H9 (cell line): ENCODE data around the gene BANF1. TPM values are rescaled to one million over a fixed set of nuclear protein-coding genes. Genes with fewer than 3 reads are reported as not detected.

Source experiments
- DNase-seq: peaks from one replicate; pipeline ENCODE4 v3.0.0-alpha.2; 2017
- H2AFZ ChIP-seq: one replicate; pipeline ENCODE4 v1.6.1; 2013; ENCODE audit warnings: mild to moderate bottlenecking, low read length, control low read depth, moderate library complexity
- H2AK5ac ChIP-seq: 2 replicates; pipeline ENCODE4 v1.6.1; 2013; ENCODE audit warnings: low read length, control low read depth, mixed read lengths; ENCODE audit not compliant: insufficient read length
- H2BK120ac ChIP-seq: one replicate; pipeline ENCODE4 v1.6.1; 2013; ENCODE audit warnings: low read depth, mild to moderate bottlenecking, low read length, control low read depth, inconsistent platforms; ENCODE audit not compliant: poor library complexity, severe bottlenecking
- H2BK12ac ChIP-seq: 2 replicates; pipeline ENCODE4 v1.6.1; 2013; ENCODE audit warnings: low read length, control low read depth, mixed read lengths, low read depth; ENCODE audit not compliant: insufficient read length
- H2BK15ac ChIP-seq: 2 replicates; pipeline ENCODE4 v1.6.1; 2013; ENCODE audit warnings: low read depth, low read length, control low read depth
- H2BK20ac ChIP-seq: one replicate; pipeline ENCODE4 v1.6.1; 2013; ENCODE audit warnings: low read depth, mild to moderate bottlenecking, low read length, control low read depth, inconsistent platforms; ENCODE audit not compliant: poor library complexity, severe bottlenecking
- H2BK5ac ChIP-seq: 2 replicates; pipeline ENCODE4 v1.6.1; 2013; ENCODE audit warnings: low read length, control low read depth, mixed read lengths; ENCODE audit not compliant: insufficient read length
- H3K14ac ChIP-seq: 2 replicates; pipeline ENCODE4 v1.6.1; 2013; ENCODE audit warnings: low read length, control low read depth; ENCODE audit not compliant: insufficient read depth
- H3K18ac ChIP-seq: 2 replicates; pipeline ENCODE4 v1.6.1; 2013; ENCODE audit warnings: low read depth, mild to moderate bottlenecking, mixed read lengths, low read length, control low read depth; ENCODE audit not compliant: insufficient read length
- H3K23ac ChIP-seq: 2 replicates; pipeline ENCODE4 v1.6.1; 2013; ENCODE audit warnings: low read length, control low read depth, mixed read lengths, low read depth; ENCODE audit not compliant: insufficient read length
- H3K23me2 ChIP-seq: 2 replicates; pipeline ENCODE4 v1.6.1; 2013; ENCODE audit warnings: low read depth, mild to moderate bottlenecking, mixed read lengths, low read length, control low read depth; ENCODE audit not compliant: insufficient read length, poor library complexity, severe bottlenecking
- H3K27ac ChIP-seq: 2 replicates; pipeline ENCODE4 v1.5.1; 2013; ENCODE audit warnings: low read length, control low read depth, mixed read lengths, low read depth; ENCODE audit not compliant: insufficient read length
- H3K27me3 ChIP-seq: 2 replicates; pipeline ENCODE4 v1.6.1; 2013; ENCODE audit warnings: low read length, control low read depth, inconsistent platforms; ENCODE audit not compliant: insufficient read depth
- H3K4ac ChIP-seq: 2 replicates; pipeline ENCODE4 v1.6.1; 2013; ENCODE audit warnings: low read depth, mild to moderate bottlenecking, control low read depth, inconsistent platforms, low read length, moderate library complexity
- H3K4me1 ChIP-seq: 2 replicates; pipeline ENCODE4 v1.6.1; 2013; ENCODE audit warnings: low read length, control low read depth, inconsistent platforms; ENCODE audit not compliant: insufficient read depth
- H3K4me2 ChIP-seq: 2 replicates; pipeline ENCODE4 v1.6.1; 2013; ENCODE audit warnings: low read length, control low read depth, mixed read lengths; ENCODE audit not compliant: insufficient read length, insufficient read depth
- H3K56ac ChIP-seq: 2 replicates; pipeline ENCODE4 v1.6.1; 2013; ENCODE audit warnings: low read depth, mild to moderate bottlenecking, mixed read lengths, low read length, control low read depth; ENCODE audit not compliant: insufficient read length
- H3K79me1 ChIP-seq: 2 replicates; pipeline ENCODE4 v1.6.1; 2013; ENCODE audit warnings: low read depth, mild to moderate bottlenecking, moderate library complexity, low read length, control low read depth, inconsistent platforms; ENCODE audit not compliant: insufficient read depth, poor library complexity, severe bottlenecking
- H3K79me2 ChIP-seq: 2 replicates; pipeline ENCODE4 v1.6.1; 2013; ENCODE audit warnings: low read length, control low read depth, inconsistent platforms; ENCODE audit not compliant: insufficient read depth
- H3K9ac ChIP-seq: 2 replicates; pipeline ENCODE4 v1.6.1; 2013; ENCODE audit warnings: low read length, control low read depth, mixed read lengths; ENCODE audit not compliant: insufficient read length; ENCODE audit errors: extremely low read depth
- H3K9me3 ChIP-seq: one replicate; pipeline ENCODE4 v1.6.1; 2013; ENCODE audit warnings: low read depth, low read length, inconsistent platforms; ENCODE audit not compliant: control insufficient read depth
- H3T11ph ChIP-seq: one replicate; pipeline ENCODE4 v1.6.1; 2013; ENCODE audit warnings: mild to moderate bottlenecking, low read length, control low read depth, inconsistent platforms
- H4K20me1 ChIP-seq: one replicate; pipeline ENCODE4 v1.6.1; 2013; ENCODE audit not compliant: control insufficient read depth, insufficient read length, insufficient read depth
- H4K5ac ChIP-seq: 2 replicates; pipeline ENCODE4 v1.6.1; 2013; ENCODE audit warnings: low read depth, mild to moderate bottlenecking, mixed read lengths, low read length, control low read depth; ENCODE audit not compliant: insufficient read length
- H4K8ac ChIP-seq: replicated peaks from 2 replicates; pipeline ENCODE4 v1.6.1; 2013; ENCODE audit warnings: low read length, control low read depth, mixed read lengths, low read depth; ENCODE audit not compliant: insufficient read length
- H4K91ac ChIP-seq: 2 replicates; pipeline ENCODE4 v1.6.1; 2013; ENCODE audit warnings: low read depth, mild to moderate bottlenecking, moderate library complexity, mixed read lengths, low read length, control low read depth; ENCODE audit not compliant: insufficient read length
- H3K27ac Mint-ChIP-seq, 3 experiments: 2 replicates in 2 of 3; 3 replicates in 1 of 3; pipeline ENCODE4 v1.8.0; 2020 to 2021; ENCODE audit warnings: mixed read lengths in 3 of 3, mild to moderate bottlenecking in 1 of 3, moderate library complexity in 1 of 3
- H3K27me3 Mint-ChIP-seq: 2 replicates; pipeline ENCODE4 v1.8.0; 2021; ENCODE audit warnings: low read depth, mild to moderate bottlenecking, moderate library complexity, mixed read lengths
- H3K36me3 Mint-ChIP-seq, 3 experiments: 2 replicates in 2 of 3; 3 replicates in 1 of 3; pipeline ENCODE4 v1.8.0; 2020 to 2021; ENCODE audit warnings: low read depth in 3 of 3, mixed read lengths in 3 of 3; ENCODE audit not compliant: insufficient read depth in 1 of 3
- H3K4me1 Mint-ChIP-seq, 2 experiments: 2 replicates each; pipeline ENCODE4 v1.8.0; 2020; ENCODE audit warnings: mixed read lengths in 2 of 2
- H3K4me3 Mint-ChIP-seq, 2 experiments: 2 replicates in 1 of 2; 3 replicates in 1 of 2; pipeline ENCODE4 v1.8.0; 2020 to 2021; ENCODE audit warnings: mild to moderate bottlenecking in 2 of 2, mixed read lengths in 2 of 2, moderate library complexity in 1 of 2
- H3K9me3 Mint-ChIP-seq, 2 experiments: 2 replicates in 1 of 2; 3 replicates in 1 of 2; pipeline ENCODE4 v1.8.0; 2020; ENCODE audit warnings: mild to moderate bottlenecking in 2 of 2, mixed read lengths in 2 of 2, moderate library complexity in 1 of 2
- CTCF ChIP-seq: fragments of 200-600 bp; sonication (generic); conservative IDR thresholded peaks from 3 replicates; pipeline ENCODE4 v1.8.0; 2021; ENCODE audit warnings: antibody characterized with exemption, mild to moderate bottlenecking
- WGBS: extraction: QIAGEN DNeasy Blood & Tissue Kit; methylation state at CpG from one replicate; pipeline ENCODE4 v1.1.7; 2013; ENCODE audit warnings: missing lambda C conversion rate, low lambda C conversion rate, mixed read lengths; ENCODE audit not compliant: insufficient read length; ENCODE audit errors: extremely low coverage; 5-methylcytosine and 5-hydroxymethylcytosine counted together
- total RNA-seq: library from RNA; stranded (reverse); gene quantifications from 2 replicates; pipeline ENCODE4 v1.2.1, GENCODE V29; 2021

Gene BANF1
- total RNA-seq, 1 experiment from 2014 or later: 346 TPM

GRCh38 chr11:65967329-65967934 is 34.9 kb upstream of the BANF1 start:
- H3K79me2 ChIP-seq: peaks cover 6% of the 10 kb centered on the region; the same call in 1 of the 2 replicates
- TF ChIP-seq CTCF: no peak
- Mint-ChIP-seq H3K27ac (no peak overlapping the region), H3K4me3 (no peak overlapping the region; a peak in 1 of 5 replicates), H3K4me1 (peaks cover 14% of the 10 kb centered on the region in 2 experiments), H3K36me3 (peaks cover 53 to 82% (median 77%) of the 10 kb centered on the region in 3 experiments), H3K9me3 (no peaks in the 10 kb centered on the region), H3K27me3 (no peaks in the 10 kb centered on the region)
- no peak overlapping the region for H3K23ac ChIP-seq
- H3K56ac ChIP-seq: no peak overlapping the region
- no peak overlapping the region for H2BK120ac ChIP-seq
- no peak for DNase-seq
- no peaks in the 10 kb centered on the region for H3K27me3 ChIP-seq
- WGBS: no CpG with 5 or more reads among the region's 30 CpGs
- H3K9ac ChIP-seq: no peak overlapping the region
- H3K23me2 ChIP-seq: no peaks in the 10 kb centered on the region
- no peak overlapping the region for H4K91ac ChIP-seq
- no peak overlapping the region for H2BK20ac ChIP-seq
- no peak overlapping the region for H3K27ac ChIP-seq
- no peak overlapping the region for H3K4ac ChIP-seq
- peaks cover 2% of the 10 kb centered on the region; the same call in 1 of the 2 replicates for H3K4me1 ChIP-seq
- no peak overlapping the region for H2AFZ ChIP-seq
- no peak overlapping the region for H3T11ph ChIP-seq
- H3K9me3 ChIP-seq: no peaks in the 10 kb centered on the region
- H3K4me2 ChIP-seq: no peak overlapping the region
- no peak overlapping the region for H3K18ac ChIP-seq
- no peak overlapping the region for H2BK15ac ChIP-seq
- H4K8ac ChIP-seq: no peak overlapping the region
- no peaks in the 10 kb centered on the region for H4K20me1 ChIP-seq
- no peak overlapping the region for H2AK5ac ChIP-seq
- H3K79me1 ChIP-seq: peaks cover 5% of the 10 kb centered on the region
- H4K5ac ChIP-seq: no peak overlapping the region
- H2BK12ac ChIP-seq: no peak overlapping the region
- no peak overlapping the region for H3K14ac ChIP-seq
- H2BK5ac ChIP-seq: no peak overlapping the region
